ENCODE results near the gene POU4F3. TPM values are rescaled to one million over a fixed set of nuclear protein-coding genes. Genes with fewer than 3 reads are reported as not detected.

Gene POU4F3
- total RNA-seq, 2 experiments from 2014 or later: not detected

DNA sequence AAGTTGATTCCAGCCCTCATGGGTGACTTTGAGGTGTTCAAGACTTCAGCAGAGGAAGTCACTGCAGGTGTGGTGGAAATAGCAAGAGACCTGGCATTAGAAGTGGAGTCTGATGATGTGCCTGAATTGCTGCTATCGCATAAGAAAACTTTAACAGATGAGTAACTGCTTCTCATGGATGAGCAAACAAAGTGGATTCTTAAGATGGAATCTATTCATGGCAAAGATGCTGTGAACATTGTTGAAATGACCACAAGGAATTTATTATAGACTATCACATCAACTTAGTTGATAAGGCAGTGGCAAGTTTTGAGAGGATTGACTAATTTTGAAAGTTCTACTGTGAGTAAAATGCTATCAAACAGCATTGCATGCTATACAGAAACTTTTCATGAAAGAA, 17.1 kb upstream of the POU4F3 start:
- no peak for DNase-seq
- Mint-ChIP-seq H3K27ac (no peak overlapping the region), H3K4me1 (ENCODE audit: low read depth) (no peaks in the 10 kb centered on the region), H3K9me3 (no peaks in the 10 kb centered on the region), H3K36me3 (no peaks in the 10 kb centered on the region), H3K4me3 (no peak overlapping the region), H3K27me3 (peaks cover 7% of the 10 kb centered on the region)
- intact Hi-C loops (cut with micrococcal nuclease): no loop called here
- POLR2A ChIA-PET: no interaction called here
- CTCF ChIA-PET: no interaction called here

DNA sequence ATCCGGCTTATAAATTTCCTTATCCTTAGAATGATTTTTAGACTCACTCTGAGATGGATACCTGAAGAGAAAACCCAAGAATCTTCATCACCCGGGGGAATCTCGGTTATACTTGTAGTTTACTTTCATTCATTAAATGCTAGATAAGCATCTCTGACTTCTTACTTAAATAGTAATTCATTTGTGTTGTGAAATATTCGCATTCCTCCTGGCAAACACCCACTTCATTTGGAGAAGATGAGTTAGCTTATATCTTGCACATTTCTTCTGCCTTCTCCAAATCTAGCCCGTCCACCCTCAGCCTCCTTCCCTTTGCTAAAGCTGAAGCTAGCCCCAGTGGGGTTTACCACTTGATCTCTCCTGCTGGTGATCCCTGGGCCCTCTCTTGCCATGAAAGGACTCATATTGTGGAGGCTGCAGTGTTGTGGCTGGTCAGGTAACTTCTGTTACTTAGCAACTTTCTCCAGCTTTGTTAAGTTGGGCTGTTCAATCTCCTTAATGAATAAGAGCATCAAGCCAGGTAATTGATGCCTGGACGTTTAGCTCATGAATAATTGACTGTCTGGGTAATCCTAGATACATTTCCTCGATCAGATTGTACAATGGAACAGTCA, 11.3 kb upstream of the POU4F3 start:
- intact Hi-C loops (cut with micrococcal nuclease): no loop called here

DNA sequence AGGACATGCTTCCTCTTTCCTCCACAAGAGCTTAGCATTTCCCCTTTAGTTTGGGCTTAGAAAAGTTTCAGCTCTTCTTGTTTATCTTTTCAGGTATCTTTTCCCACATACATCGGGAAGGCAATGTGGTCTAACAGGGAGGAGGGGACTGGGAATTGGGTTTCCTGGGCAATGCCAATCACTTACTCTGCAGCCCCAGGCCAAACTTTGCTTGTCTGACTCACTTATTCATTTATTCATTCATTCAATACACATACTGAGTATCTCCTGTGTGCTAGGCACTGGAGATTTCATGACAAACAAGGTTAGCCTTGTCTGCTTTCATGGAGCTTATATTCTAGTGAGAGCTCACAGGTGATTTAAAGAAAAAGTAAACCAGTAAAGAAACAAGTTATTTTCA, 10.7 kb upstream of the POU4F3 start:
- DNase-seq: no peak
- Mint-ChIP-seq H3K4me3 (no peak overlapping the region), H3K27ac (no peak overlapping the region), H3K36me3 (no peaks in the 10 kb centered on the region), H3K4me1 (ENCODE audit: low read depth) (no peaks in the 10 kb centered on the region), H3K27me3 (peaks cover 34% of the 10 kb centered on the region), H3K9me3 (no peaks in the 10 kb centered on the region)
- intact Hi-C loops (cut with micrococcal nuclease): no loop called here
- ChIA-PET POLR2A (no interaction called here), CTCF (interaction anchor here (0.7 to 1.2 kb wide), 2 partner anchors 214 to 307 kb away, joined by 3 read pairs; no protein-coding TSS in a partner anchor)

More for the DNA sequence above, 11.3 kb upstream of the POU4F3 start:
- Mint-ChIP-seq H3K4me1 (ENCODE audit: low read depth) (no peaks in the 10 kb centered on the region), H3K27ac (no peak overlapping the region), H3K36me3 (no peaks in the 10 kb centered on the region), H3K4me3 (no peak overlapping the region), H3K27me3 (peaks cover 28% of the 10 kb centered on the region), H3K9me3 (no peaks in the 10 kb centered on the region)
- no peak for DNase-seq
- ChIA-PET CTCF (interaction anchor here (0.7 to 1.2 kb wide), 2 partner anchors 215 to 308 kb away, joined by 3 read pairs; no protein-coding TSS in a partner anchor), POLR2A (no interaction called here)

DNA sequence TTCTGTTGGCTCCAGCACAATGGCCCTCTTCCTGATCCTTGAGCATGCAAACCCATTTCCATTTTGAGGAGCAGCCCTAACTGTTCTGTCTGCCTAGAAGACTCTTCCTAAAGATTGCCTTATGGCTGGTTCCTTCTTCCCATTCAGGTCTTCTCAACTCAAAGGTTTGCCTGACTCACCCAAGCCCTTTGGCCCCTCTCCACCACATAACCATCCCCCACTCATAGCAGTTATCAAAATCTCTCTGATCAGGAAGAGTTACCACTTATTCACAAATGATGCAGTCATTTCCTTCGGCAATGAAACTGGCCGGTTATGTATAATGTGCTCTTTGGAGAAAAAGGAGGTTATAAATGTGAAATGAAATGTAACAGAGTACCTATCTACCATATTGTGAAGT, 8.9 kb upstream of the POU4F3 start:
- Mint-ChIP-seq H3K36me3 (no peaks in the 10 kb centered on the region), H3K4me1 (ENCODE audit: low read depth) (no peaks in the 10 kb centered on the region), H3K9me3 (no peaks in the 10 kb centered on the region), H3K27me3 (peaks cover 50% of the 10 kb centered on the region), H3K4me3 (no peak overlapping the region), H3K27ac (no peak overlapping the region)
- ChIA-PET POLR2A (no interaction called here), CTCF (no interaction called here)
- DNase-seq: no peak
- intact Hi-C loops (cut with micrococcal nuclease): no loop called here

DNA sequence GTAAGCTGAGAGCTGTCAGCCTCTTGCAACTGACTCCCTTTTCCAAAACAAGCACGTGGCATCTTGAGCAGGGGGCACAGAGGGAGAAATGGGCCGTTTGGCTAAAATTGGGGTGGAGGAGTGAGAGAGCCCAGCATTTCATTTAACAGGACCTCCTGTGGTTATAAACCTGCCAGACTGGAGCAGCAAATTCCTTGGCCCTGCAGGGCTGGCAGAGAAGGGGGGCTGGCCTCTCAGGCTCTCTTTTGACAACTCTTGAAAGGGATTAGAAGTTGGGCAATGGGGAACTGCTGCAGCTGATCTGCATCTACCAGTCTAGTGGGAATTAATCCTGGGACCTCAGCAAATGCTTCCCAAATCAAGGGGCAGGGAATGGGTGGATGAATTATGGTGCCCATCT, 7.2 kb upstream of the POU4F3 start:
- intact Hi-C loops (cut with micrococcal nuclease): no loop called here
- H3K4me1 Mint-ChIP-seq (ENCODE audit: low read depth): no peaks in the 10 kb centered on the region
- DNase-seq: no peak
- ChIA-PET CTCF (no interaction called here), POLR2A (no interaction called here)
- H3K4me3 Mint-ChIP-seq: no peak overlapping the region
- H3K27ac Mint-ChIP-seq: no peak overlapping the region
- no peaks in the 10 kb centered on the region for H3K9me3 Mint-ChIP-seq
- H3K27me3 Mint-ChIP-seq: peaks cover 58% of the 10 kb centered on the region
- no peaks in the 10 kb centered on the region for H3K36me3 Mint-ChIP-seq

DNA sequence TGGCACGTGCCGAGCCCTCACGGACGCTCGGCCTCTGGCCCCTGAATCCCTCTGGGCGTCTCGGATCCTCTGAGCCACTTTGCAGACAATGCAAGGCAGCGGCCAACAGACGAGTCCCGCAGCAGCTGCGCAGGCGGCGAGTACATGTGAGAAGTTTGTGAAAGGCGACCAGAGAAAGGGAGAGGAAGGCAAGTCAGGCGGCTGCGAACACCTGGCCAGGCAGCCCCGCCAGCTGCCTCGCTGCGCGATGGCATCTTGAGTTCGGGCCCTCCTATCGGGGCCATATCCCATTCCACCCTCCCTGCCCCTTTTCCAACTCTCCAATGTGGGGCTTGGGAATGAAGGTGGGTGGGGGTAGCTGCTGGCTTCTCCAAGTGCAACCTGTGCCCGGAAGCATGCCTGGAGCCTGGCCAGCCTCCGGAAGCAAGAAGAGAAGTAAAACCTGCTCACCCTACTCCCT, 4.5 kb upstream of the POU4F3 start:
- no peak for DNase-seq
- Mint-ChIP-seq H3K9me3 (no peaks in the 10 kb centered on the region), H3K4me1 (ENCODE audit: low read depth) (peaks cover under 1% of the 10 kb centered on the region), H3K27ac (no peak overlapping the region), H3K36me3 (no peaks in the 10 kb centered on the region), H3K4me3 (no peak overlapping the region), H3K27me3 (peaks cover 79% of the 10 kb centered on the region)
- POLR2A ChIA-PET: no interaction called here
- CTCF ChIA-PET: interaction anchor here (1.1 kb wide), 1 partner anchor 28 kb away, joined by 3 read pairs; no protein-coding TSS in a partner anchor
- intact Hi-C loops (cut with micrococcal nuclease): no loop called here

DNA sequence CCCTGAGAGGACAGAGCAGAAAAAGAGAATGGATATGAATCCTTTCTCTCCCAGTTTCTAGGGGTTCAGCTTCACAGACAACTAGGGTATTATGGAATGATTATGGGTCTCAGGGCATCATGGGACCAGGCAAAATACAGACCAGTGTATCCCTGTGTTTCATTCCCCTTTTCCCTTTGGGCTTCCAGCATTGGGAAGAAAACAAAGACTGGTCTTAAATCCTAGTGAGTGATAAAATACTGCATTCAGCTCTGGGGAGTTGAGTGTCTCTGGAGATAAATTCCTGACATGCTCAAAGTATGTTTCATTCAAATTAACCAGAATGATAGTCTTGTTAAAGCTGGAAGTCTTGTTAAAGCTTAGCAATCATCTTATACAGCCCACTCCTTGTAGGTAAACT, 2.4 kb upstream of the POU4F3 start:
- CTCF ChIA-PET: no interaction called here
- Mint-ChIP-seq H3K4me1 (ENCODE audit: low read depth) (peaks cover 2% of the 10 kb centered on the region), H3K4me3 (no peak overlapping the region), H3K27me3 (peaks cover 80% of the 10 kb centered on the region), H3K36me3 (peaks cover 3% of the 10 kb centered on the region), H3K27ac (no peak overlapping the region), H3K9me3 (no peaks in the 10 kb centered on the region)
- intact Hi-C loops (cut with micrococcal nuclease): no loop called here
- POLR2A ChIA-PET: no interaction called here
- no peak for DNase-seq

DNA sequence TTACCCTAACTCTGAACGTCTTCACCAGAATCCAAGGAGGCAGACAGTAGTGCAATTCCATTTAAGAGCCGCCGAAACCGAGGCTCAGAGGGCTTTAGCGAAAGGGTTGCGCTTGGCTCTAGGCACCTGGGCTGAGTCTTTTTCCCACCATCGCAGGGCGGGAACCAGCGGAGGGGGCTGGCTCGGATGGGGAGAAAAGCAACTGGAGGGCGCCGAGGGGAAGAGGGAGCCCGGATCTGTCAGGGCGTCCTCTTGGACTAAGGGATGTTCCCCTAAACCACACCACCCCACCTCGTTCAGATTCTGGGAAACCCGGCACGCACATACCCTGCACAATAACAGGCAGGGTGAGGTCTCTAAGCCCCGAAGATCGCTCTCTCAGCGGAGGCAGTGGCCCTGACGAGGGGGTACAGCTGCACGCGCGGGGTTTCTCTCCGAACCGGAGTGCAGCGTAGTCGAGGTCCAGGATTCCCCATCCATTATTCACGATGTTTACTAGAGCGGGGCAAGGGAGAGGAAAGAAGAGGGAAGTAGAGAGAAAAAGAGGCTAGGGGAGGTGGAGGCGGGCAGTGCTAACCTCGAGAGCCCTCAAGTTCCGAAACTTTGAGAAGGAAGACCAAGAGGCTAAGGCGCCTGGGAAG, 1.3 kb upstream of the POU4F3 start:
- Mint-ChIP-seq H3K27ac (no peak overlapping the region), H3K4me1 (ENCODE audit: low read depth) (peaks cover 2% of the 10 kb centered on the region), H3K9me3 (no peaks in the 10 kb centered on the region), H3K4me3 (no peak overlapping the region), H3K36me3 (peaks cover 3% of the 10 kb centered on the region), H3K27me3 (peaks cover 85% of the 10 kb centered on the region)
- POLR2A ChIA-PET: no interaction called here
- CTCF ChIA-PET: no interaction called here
- DNase-seq: no peak
- intact Hi-C loops (cut with micrococcal nuclease): no loop called here

DNA sequence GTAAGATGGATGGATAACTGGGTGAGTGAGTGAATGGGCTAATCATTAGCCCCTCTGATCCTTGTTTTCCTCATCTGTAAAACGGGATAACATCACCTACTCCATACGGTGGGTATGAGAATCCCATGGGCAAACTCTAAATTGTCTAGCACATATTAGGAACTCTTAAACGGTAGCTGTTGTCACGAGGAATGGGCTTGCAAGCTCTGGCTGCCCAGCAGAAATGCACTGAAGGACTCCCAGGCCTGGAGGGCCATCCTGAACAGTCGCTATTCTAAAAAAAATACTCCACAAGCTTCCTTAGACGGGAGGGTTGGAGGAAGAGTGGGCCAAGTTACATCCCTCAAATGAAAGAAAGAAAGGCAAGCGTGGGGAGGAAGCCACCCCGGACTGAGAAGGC, 711 bp upstream of the POU4F3 start:
- peaks cover 3% of the 10 kb centered on the region for H3K36me3 Mint-ChIP-seq
- CTCF ChIA-PET: no interaction called here

DNA sequence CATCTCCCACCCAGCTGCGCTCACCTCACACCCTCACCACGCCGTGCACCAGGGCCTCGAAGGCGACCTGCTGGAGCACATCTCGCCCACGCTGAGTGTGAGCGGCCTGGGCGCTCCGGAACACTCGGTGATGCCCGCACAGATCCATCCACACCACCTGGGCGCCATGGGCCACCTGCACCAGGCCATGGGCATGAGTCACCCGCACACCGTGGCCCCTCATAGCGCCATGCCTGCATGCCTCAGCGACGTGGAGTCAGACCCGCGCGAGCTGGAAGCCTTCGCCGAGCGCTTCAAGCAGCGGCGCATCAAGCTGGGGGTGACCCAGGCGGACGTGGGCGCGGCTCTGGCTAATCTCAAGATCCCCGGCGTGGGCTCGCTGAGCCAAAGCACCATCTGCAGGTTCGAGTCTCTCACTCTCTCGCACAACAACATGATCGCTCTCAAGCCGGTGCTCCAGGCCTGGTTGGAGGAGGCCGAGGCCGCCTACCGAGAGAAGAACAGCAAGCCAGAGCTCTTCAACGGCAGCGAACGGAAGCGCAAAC, 1.1 kb downstream of the POU4F3 start:
- Mint-ChIP-seq H3K9me3 (no peaks in the 10 kb centered on the region), H3K4me3 (no peak overlapping the region), H3K4me1 (ENCODE audit: low read depth) (peaks cover 5% of the 10 kb centered on the region), H3K36me3 (peaks cover 3% of the 10 kb centered on the region), H3K27me3 (peaks cover 84% of the 10 kb centered on the region), H3K27ac (no peak overlapping the region)
- intact Hi-C loops (cut with micrococcal nuclease): no loop called here
- DNase-seq: no peak
- POLR2A ChIA-PET: no interaction called here
- CTCF ChIA-PET: no interaction called here

More for the DNA sequence above, 711 bp upstream of the POU4F3 start:
- Mint-ChIP-seq H3K4me3 (no peak overlapping the region), H3K27me3 (peaks cover 85% of the 10 kb centered on the region), H3K4me1 (ENCODE audit: low read depth) (peaks cover 2% of the 10 kb centered on the region), H3K9me3 (no peaks in the 10 kb centered on the region), H3K27ac (no peak overlapping the region)
- DNase-seq: no peak
- intact Hi-C loops (cut with micrococcal nuclease): no loop called here
- POLR2A ChIA-PET: no interaction called here

DNA sequence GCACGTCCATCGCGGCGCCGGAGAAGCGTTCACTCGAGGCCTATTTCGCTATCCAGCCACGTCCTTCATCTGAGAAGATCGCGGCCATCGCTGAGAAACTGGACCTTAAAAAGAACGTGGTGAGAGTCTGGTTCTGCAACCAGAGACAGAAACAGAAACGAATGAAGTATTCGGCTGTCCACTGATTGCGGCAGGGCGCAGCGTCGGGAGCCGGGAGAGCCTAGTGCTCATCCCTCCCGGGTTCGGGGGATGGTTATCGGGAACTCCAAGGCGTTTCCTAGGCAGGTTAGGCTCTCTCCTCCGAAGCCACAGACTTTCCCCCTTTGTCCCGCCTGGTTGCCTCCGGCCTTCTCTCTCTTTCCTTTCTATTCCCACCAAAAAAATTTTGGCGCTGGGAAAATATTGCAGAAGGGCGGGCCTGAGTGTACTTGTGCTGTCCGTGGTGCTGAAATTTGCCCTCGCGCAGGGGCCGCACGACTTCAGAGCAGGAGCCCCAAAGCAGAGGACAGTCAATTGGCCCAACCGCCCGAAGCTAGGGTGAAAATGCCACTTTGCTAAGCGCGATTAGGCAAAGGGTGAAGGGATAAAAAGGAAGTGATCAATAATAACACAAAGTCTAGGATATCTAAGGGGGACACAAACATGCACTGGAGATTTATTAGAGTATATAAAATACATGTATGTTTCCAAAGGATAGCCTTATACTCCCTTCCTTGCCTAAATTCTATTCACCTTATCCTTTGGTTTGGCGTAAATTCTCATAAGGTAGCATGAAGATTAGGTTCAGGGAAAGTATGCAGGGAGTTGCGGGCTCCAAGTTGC, 1.8 kb downstream of the POU4F3 start:
- no peaks in the 10 kb centered on the region for H3K9me3 Mint-ChIP-seq
- H3K27me3 Mint-ChIP-seq: peaks cover 84% of the 10 kb centered on the region
- peaks cover 10% of the 10 kb centered on the region for H3K4me1 Mint-ChIP-seq (ENCODE audit: low read depth)
- H3K4me3 Mint-ChIP-seq: no peak overlapping the region
- POLR2A ChIA-PET: no interaction called here
- H3K36me3 Mint-ChIP-seq: peaks cover 3% of the 10 kb centered on the region
- H3K27ac Mint-ChIP-seq: no peak overlapping the region
- intact Hi-C loops (cut with micrococcal nuclease): no loop called here
- CTCF ChIA-PET: no interaction called here
- DNase-seq: peak; percentile 54

DNA sequence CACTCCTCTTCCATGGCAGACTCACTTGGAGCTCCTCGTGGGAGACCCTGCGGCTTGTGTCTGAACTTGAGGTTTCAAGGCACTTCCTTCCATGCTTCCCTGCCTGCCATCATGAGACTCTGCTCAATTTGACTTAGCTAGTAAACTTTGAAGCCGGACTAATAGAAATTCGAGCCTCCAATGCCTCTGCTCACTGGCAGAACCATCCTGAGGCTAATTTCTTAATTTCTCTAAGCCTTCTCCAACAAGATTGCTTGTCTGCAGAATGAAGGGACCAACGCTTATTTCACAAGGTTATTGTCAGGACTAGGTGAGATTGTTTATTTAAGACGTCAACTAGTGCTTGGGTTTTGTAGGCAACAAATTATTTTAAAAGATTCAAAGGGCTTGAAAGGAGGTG, 3.2 kb downstream of the POU4F3 start:
- Mint-ChIP-seq H3K9me3 (no peaks in the 10 kb centered on the region), H3K27me3 (peaks cover 82% of the 10 kb centered on the region), H3K36me3 (peaks cover 3% of the 10 kb centered on the region), H3K27ac (no peak overlapping the region), H3K4me1 (ENCODE audit: low read depth) (peaks cover 17% of the 10 kb centered on the region), H3K4me3 (no peak overlapping the region)
- CTCF ChIA-PET: no interaction called here
- DNase-seq: no peak
- POLR2A ChIA-PET: no interaction called here
- intact Hi-C loops (cut with micrococcal nuclease): no loop called here
